ENCODE results near the gene VSTM4.

Gene VSTM4

DNA sequence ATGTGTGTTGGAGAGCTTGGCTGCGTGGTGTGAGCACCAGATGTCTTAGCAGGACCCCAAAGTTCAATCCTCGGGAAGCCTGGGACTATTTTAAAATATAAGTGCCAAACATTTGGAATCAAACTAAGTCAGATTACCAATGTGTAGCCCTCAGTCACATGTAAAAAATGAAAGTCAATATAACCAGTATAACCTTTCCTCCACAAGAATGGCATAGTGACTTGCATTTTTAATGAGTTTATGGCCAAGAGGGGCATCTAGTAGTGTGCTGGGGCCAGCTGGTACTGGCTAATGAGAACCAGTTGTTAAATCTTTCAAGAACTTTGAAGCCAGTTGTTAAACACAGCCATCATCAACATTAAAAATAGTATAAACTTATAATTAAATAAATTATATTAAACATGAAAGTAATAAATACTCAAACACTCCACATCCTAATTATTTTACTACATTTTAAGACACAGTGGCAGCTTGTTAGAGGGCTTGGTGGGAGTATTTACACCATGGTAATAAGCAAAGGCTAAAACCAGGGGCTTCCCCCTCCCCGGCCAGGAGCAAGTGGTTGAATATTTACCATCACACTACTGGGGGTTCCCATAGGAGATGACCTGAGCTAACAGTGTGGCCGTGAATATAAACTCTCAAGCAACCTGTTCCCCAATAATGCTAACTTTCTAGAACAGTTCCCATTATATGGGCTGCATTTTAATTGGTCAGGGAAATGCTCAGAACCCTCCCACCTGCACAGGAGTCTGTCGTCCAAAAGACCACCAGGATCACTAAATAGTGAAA is 26.4 kb upstream of the VSTM4 start:
- no peak for DNase-seq

DNA sequence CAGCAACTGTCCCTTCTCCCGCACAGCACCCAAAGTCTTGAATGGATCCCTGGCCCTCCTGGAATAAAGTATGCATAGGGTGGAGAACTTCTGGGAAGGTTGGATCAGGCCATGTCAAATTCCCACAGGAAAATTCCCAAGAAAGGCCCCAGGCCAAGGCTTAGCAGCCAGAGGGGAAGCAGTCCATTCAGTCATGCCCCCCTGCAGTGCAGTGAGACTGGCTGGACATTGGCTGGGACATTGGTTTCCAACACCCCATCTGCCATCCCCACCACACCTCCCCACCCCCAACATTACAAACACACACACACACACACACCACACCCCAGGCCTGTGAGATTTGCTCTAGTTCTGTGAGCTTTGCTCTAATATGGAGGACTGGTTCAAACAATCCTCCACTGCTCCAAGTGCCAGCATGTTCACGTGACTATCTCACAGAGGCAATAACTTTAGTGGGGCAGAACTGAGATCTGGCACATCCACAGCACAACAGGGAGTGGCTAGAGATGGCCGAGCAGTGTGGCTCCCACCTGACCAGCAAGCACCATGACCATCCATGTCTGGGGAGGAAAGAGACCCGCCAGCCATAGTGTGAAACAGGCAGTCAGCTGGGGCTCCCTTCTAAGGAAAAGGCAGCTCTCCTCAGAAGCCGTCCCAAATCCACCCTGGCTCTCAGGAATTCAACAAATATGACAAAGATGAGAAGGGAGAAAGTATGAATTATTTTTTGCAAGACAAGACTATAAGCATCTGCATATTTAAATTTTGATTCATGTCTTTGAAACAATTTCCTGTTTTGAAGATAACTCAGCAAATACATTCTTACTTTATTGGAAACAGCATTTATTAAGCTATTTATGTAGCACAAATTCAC is 25.2 kb upstream of the VSTM4 start:
- DNase-seq, result no peak

DNA sequence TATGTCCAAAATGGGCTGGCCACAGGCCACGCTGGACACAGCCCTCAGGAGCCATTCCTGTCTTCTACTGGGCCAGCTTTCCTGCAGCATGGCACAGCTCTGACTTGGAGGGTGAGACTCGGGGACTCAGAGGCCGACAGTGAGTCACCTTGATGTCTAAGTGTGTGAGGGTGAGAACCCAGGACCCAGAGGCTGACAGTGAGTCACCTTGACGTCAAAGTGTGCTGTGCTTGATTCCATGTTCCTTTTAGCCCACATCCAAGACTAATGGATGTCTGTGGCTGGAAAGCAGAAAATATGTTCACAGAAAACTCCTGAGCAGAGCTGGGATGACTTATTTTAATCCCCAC is 24.5 kb upstream of the VSTM4 start:
- DNase-seq, result no peak

DNA sequence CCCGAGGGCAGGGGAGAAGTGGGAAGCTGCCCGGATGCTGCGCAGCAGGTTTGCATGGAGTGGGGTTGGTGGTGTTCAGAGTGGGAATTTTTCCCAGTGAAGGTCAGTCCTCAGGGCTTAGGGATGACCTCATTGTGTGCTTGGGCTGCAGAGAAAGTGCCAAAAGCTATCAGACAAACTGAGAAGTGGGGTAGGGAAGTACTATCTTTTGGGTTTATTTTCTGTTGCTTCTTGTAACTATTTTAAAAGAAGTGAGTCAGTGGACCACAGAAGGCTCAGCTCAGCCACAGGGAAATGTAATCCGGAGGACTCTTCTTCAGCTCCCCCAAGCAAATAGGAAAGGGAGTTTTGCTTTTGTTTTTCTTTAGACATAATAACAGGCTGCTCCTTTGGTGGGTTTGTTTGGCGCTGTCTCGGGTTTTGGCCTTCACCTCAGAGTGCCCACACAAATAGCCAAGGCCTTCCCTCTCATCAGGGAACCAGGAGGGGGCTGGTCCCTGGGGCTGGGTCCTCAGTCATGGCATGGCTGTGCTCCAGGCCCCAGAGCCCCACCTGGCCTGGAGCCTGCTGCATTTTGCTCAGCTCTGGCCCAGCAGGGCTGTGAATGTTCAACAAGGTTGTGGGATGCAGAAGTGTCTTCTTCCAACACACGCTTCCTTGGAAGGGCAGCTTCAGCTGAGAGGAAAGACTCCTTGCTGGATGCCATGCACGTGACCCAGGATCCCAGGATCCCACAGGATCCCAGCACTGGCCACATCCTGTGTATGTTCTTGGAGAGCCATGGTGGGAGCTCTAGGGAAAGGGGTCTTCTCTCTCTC is 23.9 kb upstream of the VSTM4 start:
- no peak for DNase-seq

DNA sequence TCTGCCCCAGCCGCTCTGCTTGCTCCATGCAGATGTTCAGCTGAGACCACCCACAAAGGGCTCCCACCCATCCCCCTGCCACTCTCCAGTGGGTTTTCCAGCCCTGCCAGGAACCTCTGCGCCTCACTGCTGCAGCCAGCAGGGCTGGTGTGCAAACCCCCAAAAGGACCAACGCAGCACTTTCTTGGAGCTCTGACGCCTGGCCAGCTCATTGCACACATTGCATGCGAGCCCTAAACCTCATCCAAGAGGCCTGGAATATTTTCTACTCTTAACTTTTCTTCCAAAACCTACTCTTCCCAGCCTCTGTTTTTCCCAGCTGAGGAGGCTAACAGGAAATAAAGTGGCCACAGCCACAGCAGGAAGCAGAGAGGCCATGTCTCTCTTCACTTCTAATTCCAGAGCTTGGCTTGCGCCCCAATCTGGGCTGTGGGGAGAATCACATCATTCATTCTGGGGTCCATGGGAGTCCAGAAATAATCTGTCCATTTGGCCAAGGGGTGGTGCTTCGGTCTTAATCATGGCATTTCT is 23.1 kb upstream of the VSTM4 start:
- DNase-seq, result no peak

DNA sequence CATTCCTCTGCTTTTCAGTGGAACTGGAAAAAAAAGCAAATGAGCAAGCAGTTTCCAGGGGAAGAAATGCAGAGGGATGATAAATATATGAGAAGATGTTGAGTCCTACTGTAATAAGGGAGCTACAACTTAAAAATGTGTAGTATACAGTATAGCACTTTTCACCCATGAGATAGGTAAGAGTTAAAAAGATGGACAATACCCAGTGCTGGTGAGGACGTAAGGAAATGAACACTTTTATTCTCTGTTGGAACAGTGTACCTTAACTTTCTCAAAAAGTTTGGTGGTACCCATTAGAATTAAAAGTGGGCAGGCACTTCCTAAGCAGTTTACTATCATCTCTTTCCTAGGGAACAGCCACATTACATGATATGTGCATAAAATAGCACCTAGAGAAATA is 21.2 kb upstream of the VSTM4 start:
- no peak for DNase-seq

DNA sequence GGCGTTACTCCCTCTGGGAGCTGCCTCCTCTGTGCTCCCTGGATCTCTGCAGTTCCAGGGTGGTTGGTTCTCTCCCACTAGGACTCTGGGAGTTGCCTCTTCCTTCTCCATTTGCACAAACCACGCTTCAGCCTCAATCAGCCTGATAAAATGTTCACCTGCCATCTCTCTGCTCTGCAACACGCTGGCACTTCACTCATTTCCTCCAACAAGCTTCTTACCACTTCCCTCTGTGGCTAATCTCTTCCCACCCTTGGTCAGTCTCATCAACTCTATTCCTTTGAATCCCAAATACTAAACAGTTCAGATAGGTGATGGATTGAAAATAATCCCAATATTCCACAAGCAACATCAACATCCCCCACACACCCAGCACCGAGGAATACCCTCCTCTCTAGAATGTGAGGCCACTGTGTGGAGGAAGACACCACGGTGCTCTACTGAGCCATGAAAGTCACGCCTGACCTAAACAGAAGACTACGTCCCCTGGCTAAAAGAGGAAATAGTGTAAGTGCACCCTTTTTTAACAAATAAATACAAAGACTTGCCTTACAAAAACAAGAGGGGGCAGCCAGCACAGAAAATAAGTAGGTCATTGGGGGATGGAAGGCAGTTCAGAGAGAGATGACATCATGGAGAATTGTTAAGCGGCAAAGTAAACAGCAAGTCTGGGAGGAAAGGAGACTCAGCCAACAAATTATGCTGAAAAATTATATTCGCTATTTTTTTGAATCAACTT is 20.4 kb upstream of the VSTM4 start:
- no peak for DNase-seq

DNA sequence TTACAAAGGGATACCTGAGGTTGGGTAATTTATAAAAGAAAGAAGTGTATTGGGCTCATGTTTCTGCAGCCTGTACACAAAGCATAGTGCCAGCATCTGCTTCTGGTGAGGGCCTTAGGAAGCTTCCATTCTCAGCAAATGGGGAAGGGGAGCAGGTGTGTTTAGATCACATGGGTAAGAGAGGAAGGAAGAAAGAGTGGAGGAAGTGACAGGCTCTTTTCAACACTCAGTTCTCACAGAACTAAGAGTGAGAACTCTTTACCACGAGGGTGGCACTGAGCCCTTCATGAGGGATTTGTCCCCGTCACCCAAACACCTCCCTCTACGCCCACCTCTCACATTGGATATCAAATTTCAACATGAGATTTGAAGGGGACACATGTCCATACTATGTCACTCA is 19.0 kb upstream of the VSTM4 start:
- no peak for DNase-seq

DNA sequence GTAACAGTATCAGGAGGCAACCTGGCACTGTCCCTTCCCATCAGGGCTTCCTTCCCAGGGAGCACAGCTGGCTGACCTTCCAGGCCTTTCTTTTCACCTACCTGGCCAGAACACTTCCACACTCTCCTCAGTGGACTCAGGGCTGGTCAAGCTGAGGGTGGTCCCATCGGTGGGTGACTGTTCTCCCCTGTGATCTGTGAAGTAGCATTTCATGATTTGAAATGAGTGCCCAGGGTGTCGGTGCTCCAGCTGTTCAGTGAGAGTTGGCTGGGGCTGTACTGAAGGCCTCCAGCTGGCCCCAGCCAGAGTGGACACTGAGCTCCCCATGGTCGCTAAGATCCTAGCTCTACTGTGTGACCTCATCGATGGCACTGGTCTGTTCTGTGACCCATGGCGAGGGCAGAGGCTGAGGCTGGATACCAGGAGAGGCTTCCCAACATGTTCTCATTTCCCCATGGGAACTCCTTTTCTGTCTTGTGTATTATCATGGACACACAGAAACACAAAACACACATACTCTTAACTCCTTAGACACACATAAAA is 18.5 kb upstream of the VSTM4 start, which contains the start of gene FAM170B:
FAM170B (minus strand) TSS at position 316 of the 543 bp plus-strand sequence; CDS start at position 213, 103 bp downstream.
- DNase-seq, result no peak

DNA sequence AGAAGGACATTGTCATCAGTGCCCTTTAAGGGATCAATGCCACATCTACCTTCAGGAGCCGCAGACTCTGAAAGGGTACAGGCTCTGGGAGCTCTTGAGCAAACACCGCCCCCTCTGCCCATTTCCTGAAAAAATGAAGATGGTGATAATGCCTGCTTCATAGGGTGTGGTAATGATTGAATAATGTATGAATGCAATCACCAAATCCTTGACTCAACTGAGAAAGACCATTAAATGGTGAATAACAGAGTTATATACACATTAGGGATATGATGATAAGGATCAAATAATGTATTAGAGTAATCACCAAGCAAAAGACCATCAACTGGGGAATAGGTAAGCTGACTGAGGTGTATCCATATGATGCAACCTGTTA is 17.0 kb upstream of the VSTM4 start:
- DNase-seq, result no peak

DNA sequence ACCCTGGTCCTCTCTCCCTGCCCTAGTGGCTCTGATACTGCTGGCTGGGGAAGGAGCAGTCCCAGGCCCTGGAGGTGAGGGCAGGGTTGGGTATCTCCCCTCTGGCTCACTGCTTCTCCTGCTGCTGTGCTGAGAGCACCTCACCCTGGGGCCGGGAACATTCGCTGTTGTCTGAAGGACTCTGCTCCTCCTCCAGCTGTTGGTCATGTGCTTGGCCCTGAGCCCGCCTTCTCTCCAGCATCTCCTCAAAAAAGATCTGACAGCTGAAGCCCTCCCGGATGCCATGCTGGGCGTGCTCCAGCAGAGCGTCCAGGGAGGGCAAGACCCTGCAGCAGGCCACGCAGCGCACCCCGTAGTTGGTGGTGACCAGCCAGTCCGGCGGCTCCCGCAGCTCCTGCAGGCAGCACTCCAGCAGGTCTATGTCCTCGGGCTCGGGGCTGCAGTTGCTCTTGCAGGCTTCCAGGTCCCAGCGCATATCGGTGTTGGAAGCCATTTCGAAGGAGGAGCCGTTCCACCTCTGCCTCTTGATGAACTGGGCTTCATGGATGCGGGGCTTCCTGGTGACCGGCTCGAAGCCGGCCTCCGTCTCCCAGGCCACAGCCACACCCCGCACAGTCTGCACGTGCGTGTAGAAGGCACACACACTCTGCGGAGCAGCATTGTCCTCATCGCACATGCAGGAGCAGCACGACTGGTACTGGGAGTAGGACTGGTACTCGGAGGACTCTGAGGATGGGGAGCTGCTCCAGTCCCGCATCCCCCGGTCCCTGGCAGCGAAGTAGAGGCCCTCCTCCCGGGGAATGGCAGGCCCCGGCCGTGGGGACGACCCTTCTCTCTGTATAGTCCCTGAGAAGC is 16.4 kb upstream of the VSTM4 start:
- DNase-seq, result no peak

DNA sequence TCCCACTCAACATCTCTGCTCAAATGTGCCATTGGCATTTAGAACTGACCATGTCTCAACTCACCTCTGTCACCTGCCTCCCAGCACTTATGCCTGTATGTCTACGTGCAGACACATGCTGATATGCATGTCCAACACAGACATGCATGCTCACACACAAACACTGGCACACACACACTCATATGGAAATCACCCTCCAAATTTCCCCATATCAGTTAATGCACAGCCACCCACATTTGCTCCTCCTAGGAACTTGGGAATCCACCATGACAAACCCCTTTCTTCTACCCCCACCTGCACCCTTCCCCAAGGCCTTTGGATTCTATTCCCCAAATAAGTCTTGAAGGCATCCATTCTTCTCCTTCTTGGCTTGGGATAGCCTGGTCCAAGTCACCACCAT is 14.1 kb upstream of the VSTM4 start:
- no peak for DNase-seq

DNA sequence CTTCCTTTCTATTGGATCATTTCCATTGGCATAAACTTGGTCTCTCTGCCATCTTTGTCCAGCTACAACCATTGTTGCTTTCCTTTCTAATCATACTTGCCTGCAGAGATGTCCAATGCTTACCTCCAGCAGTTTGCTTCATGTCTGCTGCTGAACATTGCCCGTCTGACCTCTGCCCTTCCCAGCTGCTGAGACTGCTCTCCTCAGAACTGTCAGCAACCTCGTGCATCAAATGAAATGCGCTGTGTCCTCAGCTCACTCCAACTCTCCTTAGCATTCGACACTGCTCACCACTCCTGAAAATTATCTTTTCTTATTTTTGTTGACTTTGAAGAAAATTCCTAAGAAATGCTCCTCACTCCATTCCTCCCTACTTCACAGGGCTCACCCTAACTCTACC is 13.5 kb upstream of the VSTM4 start:
- DNase-seq, result no peak

DNA sequence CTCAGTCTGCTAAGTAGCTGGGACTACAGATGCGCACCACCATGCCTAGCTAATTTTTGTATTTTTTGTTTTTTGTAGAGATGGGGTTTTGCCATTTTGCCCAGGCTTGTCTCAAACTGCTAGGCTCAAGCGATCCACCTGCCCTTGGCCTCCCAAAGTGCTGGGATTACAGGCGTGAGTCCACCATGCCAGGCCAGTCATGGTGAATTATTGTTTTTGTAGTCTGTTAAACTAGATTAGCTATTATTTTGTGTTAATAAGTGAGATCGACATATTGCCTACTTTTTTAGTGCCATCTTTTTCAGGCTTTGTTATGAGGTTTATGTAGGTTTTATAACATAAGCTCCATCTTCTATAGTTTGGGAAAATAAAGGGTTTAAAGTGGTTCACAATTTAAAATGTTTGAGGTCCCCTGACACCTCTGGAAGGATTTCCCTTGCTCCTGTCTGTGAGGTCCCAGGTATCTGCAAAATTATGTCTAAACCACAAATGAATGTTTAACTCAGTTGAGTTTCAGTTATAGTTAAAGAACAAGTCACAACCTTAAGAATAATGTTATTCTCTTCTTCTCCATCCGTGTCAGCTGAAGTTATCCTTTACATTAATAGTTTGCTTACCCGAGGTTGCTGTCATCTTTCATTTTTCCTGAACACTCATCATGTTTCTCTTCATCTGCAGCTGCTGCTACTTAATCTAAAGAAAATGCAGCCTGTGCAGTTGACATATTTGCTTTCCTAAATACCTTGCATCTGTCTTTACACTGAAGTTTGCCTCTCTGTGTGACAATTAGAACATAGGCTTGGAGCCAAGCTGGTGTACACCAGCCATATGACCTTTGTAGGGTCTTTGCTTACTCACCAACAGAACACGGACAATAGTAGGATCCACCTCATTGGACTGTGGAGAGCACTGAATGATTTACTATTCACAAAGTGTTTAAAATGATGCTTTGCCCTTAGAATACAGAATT is 8.9 kb upstream of the VSTM4 start:
- no peak for DNase-seq

DNA sequence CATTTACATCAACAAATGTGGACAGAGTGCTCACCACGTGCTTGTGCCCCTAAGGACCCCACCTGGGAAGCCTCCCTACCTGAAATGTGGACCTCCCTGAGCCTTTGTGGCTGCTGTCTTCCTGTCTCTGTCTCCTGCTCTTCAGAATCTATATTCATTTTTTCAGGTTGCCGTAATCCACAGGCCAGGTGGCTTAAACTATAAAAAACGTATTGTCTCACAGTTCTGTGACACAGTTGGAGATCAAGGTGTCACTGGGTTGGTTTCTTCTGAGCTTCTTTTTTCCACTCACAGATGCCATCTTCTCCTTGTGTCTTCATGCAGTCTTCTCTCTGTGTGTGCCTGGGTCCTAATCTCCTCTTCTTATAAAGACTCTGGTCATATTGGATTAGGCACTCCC is 5.6 kb upstream of the VSTM4 start:
- no peak for DNase-seq

DNA sequence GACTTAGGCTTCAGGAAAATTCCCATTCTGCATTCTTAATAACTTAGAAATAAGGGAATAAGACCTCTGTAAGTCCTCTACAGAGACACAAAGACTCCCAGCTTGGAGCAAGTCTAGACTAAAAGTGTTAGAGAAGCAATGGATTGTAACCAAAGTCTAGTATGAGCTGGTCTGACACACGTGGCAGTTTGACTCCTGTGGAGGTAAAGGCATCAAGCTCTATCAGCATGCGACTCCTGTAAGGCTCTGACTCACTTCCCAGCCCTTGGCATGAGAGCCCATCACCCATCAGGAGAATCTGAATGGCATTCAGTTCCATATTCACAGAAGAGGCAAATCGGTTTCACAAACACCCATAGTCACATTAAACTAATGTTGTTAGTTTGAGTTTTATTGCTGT is 4.4 kb upstream of the VSTM4 start:
- DNase-seq, result no peak

DNA sequence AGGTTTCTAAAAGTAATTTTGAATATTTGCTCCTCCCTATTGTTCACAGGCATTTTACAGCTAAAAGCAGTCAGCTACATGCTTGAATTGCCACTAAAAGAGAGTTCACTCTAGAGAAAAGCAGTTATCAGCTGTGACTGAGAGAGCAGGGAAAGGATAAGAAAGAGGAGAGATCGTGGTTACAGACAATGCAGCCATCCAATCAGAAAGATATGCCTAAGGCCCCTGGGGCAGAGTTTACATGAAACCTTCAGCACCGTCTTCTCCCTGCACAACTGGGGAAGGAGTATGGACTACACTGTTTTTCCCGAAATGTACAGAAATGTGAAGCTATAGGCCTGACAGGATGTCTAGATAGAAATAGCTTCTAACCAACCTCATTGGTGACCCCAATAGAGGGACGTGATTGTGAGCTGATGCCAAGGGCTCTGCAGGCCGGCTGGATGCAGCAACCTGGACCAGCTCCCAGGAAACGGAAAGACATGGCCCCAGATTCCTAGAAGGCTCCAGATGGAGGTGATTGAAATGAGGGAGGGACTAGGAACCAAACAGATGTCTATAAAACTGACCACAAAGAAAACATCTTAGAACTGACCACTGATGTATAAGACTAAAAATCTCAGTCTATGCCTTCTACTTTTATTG is 3.2 kb upstream of the VSTM4 start:
- no peak for DNase-seq

DNA sequence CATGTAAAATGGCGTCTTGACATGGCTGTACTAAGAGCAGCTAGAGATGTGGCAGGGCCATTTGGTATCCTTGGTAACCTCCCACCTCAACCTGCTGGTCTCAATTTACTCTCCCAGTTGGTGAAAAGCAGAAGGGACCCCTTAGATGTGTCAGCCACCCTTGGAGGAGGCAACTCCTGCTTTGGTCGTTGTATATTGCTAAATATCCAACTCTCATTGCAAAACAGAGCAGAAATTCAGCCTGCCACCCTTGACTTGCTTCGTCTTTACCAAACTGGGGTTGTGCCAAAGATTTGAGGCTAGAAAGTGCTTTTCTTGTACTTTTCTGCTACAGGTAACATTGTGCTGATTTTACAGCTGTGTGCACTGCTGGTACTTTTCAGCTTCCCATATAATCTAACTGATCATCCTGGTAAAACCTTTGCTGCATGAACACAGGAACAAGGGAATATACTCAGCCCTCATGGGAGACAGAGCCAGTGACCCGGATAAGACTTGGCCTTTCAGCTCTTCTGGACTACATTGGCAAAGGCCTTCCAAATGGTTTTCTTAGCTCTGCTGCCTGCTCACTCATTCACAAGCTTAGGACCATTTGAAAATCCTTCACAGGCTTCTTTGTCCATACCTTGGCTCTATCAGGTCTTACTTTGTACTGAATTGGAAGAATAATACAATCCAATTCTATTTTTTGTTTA is 2.2 kb upstream of the VSTM4 start:
- DNase-seq, result no peak
